Spleen (tissue), 7 donors: ENCODE results near the gene CCDC59.

ENCODE experiments used
- POLR2A ChIP-seq, 3 donors: fragments of 450-650 bp; IDR thresholded peaks; one replicate each; pipeline ENCODE4 v1.5.1; 2017; ENCODE audit warnings: antibody characterized with exemption in 3 of 3, mild to moderate bottlenecking in 1 of 3
- TF ChIP-seq, protein P1 (sequence below), 11 experiments: fragments of 200-600 bp in 7 of 11; fragments of 450-650 bp in 4 of 11; sonication (generic) in 4 of 11; IDR thresholded peaks in 8 of 11; conservative IDR thresholded peaks in 3 of 11; 1 replicate in 7 of 11; 2 replicates in 4 of 11; pipeline versions ENCODE4 v1.4.0 to v1.8.0; 2016 to 2021; ENCODE audit warnings: antibody characterized with exemption in 11 of 11, inconsistent platforms in 4 of 11, mild to moderate bottlenecking in 1 of 11
- donor health status: DM: no; HTN: no; CAD: no; lungs with moderate emphysema.
- donor health status: DM: no; HTN: no; CAD: no.
- donor health status: DM: no; HTN: no; CAD: no.

DNA sequence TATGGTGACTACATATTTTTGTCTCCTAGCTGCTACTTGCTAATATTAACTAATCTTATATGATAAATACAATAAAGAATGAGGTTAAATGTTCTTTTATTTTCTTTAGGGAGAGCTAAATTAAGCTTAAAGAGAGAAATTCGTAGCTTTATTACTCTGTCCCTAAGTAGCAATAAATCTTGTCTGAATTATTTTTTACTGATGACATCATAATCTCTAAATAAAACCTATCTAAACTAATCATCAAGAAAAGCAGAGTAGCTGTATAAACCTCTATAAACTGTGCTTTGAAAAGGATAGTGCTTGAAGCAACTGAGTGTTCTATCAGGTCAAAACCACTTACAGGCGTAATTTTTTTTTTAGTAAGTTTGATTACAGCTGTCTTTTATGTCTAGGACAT is 42.6 kb upstream of the CCDC59 start:
- TF ChIP-seq, protein P1, sequence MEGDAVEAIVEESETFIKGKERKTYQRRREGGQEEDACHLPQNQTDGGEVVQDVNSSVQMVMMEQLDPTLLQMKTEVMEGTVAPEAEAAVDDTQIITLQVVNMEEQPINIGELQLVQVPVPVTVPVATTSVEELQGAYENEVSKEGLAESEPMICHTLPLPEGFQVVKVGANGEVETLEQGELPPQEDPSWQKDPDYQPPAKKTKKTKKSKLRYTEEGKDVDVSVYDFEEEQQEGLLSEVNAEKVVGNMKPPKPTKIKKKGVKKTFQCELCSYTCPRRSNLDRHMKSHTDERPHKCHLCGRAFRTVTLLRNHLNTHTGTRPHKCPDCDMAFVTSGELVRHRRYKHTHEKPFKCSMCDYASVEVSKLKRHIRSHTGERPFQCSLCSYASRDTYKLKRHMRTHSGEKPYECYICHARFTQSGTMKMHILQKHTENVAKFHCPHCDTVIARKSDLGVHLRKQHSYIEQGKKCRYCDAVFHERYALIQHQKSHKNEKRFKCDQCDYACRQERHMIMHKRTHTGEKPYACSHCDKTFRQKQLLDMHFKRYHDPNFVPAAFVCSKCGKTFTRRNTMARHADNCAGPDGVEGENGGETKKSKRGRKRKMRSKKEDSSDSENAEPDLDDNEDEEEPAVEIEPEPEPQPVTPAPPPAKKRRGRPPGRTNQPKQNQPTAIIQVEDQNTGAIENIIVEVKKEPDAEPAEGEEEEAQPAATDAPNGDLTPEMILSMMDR (IDR thresholded peaks at IDR 0.05 in 8 of 11, conservative IDR thresholded peaks at IDR 0.05 in 3 of 11), result no peak
- no peak for TF ChIP-seq POLR2A (IDR thresholded peaks at IDR 0.05)
